ENCODE measurements around the gene SYDE1.

Gene SYDE1

GRCh38 chr19:15104411-15104810 is 2.8 kb upstream of the SYDE1 start:
- Histone ChIP-seq H3K27ac (no peak overlapping the region), H3K27me3 (ENCODE audit: insufficient read depth, low read depth, severe bottlenecking) (peaks cover 71% of the 10 kb centered on the region), H3K36me3 (no peaks in the 10 kb centered on the region), H3K9me3 (ENCODE audit: severe bottlenecking) (peaks cover 23% of the 10 kb centered on the region), H3K4me3 (ENCODE audit: low read depth, low read length) (no peak overlapping the region)
- DNase-seq = no peak
- no peak for TF ChIP-seq CTCF (IDR thresholded peaks at IDR 0.05; ENCODE audit: low read depth, low read length)

GRCh38 chr19:15105044-15105443 is 2.2 kb upstream of the SYDE1 start:
- peaks cover 70% of the 10 kb centered on the region for H3K27me3 ChIP-seq (ENCODE audit: insufficient read depth, low read depth, severe bottlenecking)
- no peak for TF ChIP-seq CTCF (IDR thresholded peaks at IDR 0.05; ENCODE audit: low read depth, low read length)
- H3K9me3 ChIP-seq (ENCODE audit: severe bottlenecking) = peaks cover 23% of the 10 kb centered on the region
- no peak overlapping the region for H3K27ac ChIP-seq
- no peak overlapping the region for H3K4me3 ChIP-seq (ENCODE audit: low read depth, low read length)
- no peak for DNase-seq
- H3K36me3 ChIP-seq = no peaks in the 10 kb centered on the region

GRCh38 chr19:15108145-15108844 is 1.1 kb downstream of the SYDE1 start:
- peaks cover 10% of the 10 kb centered on the region for H3K9me3 ChIP-seq (ENCODE audit: severe bottlenecking)
- no peak for TF ChIP-seq CTCF (IDR thresholded peaks at IDR 0.05; ENCODE audit: low read depth, low read length)
- H3K27me3 ChIP-seq (ENCODE audit: insufficient read depth, low read depth, severe bottlenecking) = peaks cover 50% of the 10 kb centered on the region
- no peak for DNase-seq
- no peaks in the 10 kb centered on the region for H3K36me3 ChIP-seq
- H3K4me3 ChIP-seq (ENCODE audit: low read depth, low read length) = no peak overlapping the region
- H3K27ac ChIP-seq = no peak overlapping the region

GRCh38 chr19:15108845-15109767 is 1.9 kb downstream of the SYDE1 start:
- H3K27me3 ChIP-seq (ENCODE audit: insufficient read depth, low read depth, severe bottlenecking) = peaks cover 44% of the 10 kb centered on the region

GRCh38 chr19:15109768-15110417 is 2.7 kb downstream of the SYDE1 start:
- peaks cover 3% of the 10 kb centered on the region; the same call in 1 of the 2 replicates for H3K36me3 ChIP-seq
- DNase-seq = no peak

More at GRCh38 chr19:15108845-15109767, 1.9 kb downstream of the SYDE1 start:
- TF ChIP-seq CTCF (IDR thresholded peaks at IDR 0.05; ENCODE audit: low read depth, low read length) = no peak
- Histone ChIP-seq H3K36me3 (no peaks in the 10 kb centered on the region), H3K9me3 (ENCODE audit: severe bottlenecking) (peaks cover 2% of the 10 kb centered on the region), H3K27ac (no peak overlapping the region), H3K4me3 (ENCODE audit: low read depth, low read length) (no peak overlapping the region)
- no peak for DNase-seq

More at GRCh38 chr19:15109768-15110417, 2.7 kb downstream of the SYDE1 start:
- H3K9me3 ChIP-seq (ENCODE audit: severe bottlenecking) = no peaks in the 10 kb centered on the region
- no peak overlapping the region for H3K27ac ChIP-seq
- H3K27me3 ChIP-seq (ENCODE audit: insufficient read depth, low read depth, severe bottlenecking) = peaks cover 41% of the 10 kb centered on the region
- no peak overlapping the region for H3K4me3 ChIP-seq (ENCODE audit: low read depth, low read length)
- no peak for TF ChIP-seq CTCF (IDR thresholded peaks at IDR 0.05; ENCODE audit: low read depth, low read length)

Data from WERI-Rb-1 (cell line).